ENCODE measurements around the gene DXO. TPM values are rescaled to one million over a fixed set of nuclear protein-coding genes. Genes with fewer than 3 reads are reported as not detected.
A peak's percentile ranks its signal among the peaks of the same experiment; 100 is the strongest.
"Not testable (repeated sequence)": the region's sequence is repeated elsewhere in the genome, so short reads cannot be mapped to it uniquely, and the experiment has no call there.

The DXO gene
- total and polyA plus RNA-seq, 11 donors, result 9.4 to 17.8 (median 12.8) TPM

- WGBS, 4 donors, result no CpG with 5 or more reads among the region's 5 CpGs
- H3K27ac ChIP-seq; H3K9me3 ChIP-seq; ATAC-seq; intact Hi-C loops (cut with DNase I); H3K4me1 ChIP-seq; H3K4me3 ChIP-seq; DNase-seq; H3K27me3 ChIP-seq: not testable (repeated sequence)
- peaks cover 0 to 18% (median 13%) of the 10 kb centered on the region in 9 donors for H3K36me3 ChIP-seq
Observed at GRCh38 chr6:31980998-31981397, 9.1 kb upstream of the DXO start.

DNA sequence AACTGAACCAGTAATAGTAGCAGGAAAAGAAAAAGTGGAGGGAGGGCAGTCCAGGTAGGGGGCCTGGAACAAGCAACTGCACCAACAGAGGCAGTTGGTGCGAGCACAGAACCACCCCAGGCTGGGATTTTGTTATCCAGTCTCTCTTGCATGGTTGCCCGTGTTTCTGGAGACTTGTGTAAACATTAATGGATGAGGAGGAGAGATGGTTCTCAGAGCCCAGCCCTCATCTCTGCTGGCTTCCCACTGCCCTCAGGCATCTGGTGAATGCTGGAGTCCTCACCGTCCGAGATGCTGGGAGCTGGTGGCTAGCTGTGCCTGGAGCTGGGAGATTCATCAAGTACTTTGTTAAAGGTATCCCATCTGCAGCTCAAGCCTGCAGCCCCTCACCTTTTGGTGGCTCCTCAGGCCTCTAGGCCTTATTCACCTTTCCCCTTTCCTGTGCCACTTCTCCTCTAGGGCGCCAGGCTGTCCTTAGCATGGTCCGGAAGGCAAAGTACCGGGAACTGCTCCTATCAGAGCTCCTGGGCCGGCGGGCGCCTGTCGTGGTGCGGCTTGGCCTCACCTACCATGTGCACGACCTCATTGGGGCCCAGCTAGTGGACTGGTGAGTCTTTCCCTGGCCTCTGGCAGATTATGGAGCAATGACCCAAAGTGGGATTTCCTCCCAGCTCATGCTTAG lies 8.4 kb upstream of the DXO start:
- H3K9me3 ChIP-seq; H3K4me3 ChIP-seq; H3K27me3 ChIP-seq; H3K4me1 ChIP-seq; H3K27ac ChIP-seq; intact Hi-C loops (cut with DNase I): not testable (repeated sequence)
- ATAC-seq (peak in 1 of 4 donors; percentile 18), DNase-seq (peak in 1 of 5 donors; percentile 19)
- H3K36me3 ChIP-seq, result peaks cover 0 to 18% (median 13%) of the 10 kb centered on the region in 9 donors
- 86 to 96% (median 91%) methylated on average over 2 to 13 of the region's 13 CpGs for WGBS, 4 donors

DNA sequence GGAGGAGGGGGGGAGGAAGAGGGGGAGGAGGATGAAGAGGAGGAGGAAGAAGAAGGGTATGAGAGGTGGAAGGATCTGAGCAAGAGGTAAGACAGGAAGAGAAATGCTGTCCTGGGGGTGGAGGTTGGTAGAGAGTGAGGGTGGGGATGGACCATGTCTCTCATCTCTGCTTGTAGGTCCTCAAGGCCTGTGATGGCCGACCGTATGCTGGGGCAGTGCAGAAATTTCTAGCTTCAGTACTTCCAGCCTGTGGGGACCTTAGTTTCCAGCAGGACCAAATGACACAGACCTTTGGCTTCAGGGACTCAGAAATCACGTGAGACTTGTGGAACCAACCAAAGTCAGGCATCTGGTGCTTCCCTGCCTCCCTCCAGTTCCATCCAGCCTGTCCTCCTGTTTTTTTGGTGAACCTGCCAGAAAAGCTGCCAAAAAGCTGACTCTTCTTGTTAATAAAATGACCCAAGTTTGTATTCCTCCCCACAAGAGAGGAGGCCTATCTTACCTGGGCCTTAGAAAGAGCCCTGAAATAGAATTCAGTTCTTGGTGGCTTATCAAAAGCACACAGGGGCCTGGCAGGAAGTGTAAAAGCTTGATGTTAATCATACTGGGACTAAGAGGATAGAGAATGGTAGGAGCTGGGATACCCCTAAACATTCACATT lies 7.4 kb upstream of the DXO start:
- Histone ChIP-seq H3K4me1 (no peaks in the 10 kb centered on the region), H3K27me3 (no peaks in the 10 kb centered on the region), H3K36me3 (peaks cover 0 to 21% (median 17%) of the 10 kb centered on the region in 9 donors), H3K9me3 (no peaks in the 10 kb centered on the region), H3K27ac (no peak overlapping the region), H3K4me3 (no peak overlapping the region)
- ATAC-seq, result no peak
- DNase-seq, result no peak
- no peak for TF ChIP-seq POLR2A (IDR thresholded peaks at IDR 0.05)
- TF ChIP-seq, protein P1, sequence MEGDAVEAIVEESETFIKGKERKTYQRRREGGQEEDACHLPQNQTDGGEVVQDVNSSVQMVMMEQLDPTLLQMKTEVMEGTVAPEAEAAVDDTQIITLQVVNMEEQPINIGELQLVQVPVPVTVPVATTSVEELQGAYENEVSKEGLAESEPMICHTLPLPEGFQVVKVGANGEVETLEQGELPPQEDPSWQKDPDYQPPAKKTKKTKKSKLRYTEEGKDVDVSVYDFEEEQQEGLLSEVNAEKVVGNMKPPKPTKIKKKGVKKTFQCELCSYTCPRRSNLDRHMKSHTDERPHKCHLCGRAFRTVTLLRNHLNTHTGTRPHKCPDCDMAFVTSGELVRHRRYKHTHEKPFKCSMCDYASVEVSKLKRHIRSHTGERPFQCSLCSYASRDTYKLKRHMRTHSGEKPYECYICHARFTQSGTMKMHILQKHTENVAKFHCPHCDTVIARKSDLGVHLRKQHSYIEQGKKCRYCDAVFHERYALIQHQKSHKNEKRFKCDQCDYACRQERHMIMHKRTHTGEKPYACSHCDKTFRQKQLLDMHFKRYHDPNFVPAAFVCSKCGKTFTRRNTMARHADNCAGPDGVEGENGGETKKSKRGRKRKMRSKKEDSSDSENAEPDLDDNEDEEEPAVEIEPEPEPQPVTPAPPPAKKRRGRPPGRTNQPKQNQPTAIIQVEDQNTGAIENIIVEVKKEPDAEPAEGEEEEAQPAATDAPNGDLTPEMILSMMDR (IDR thresholded peaks at IDR 0.05), result no peak
- intact Hi-C loops (cut with DNase I), result no loop called here
- WGBS, 4 donors, result 84 to 91% (median 86%) methylated on average over 3 of the region's 3 CpGs

DNA sequence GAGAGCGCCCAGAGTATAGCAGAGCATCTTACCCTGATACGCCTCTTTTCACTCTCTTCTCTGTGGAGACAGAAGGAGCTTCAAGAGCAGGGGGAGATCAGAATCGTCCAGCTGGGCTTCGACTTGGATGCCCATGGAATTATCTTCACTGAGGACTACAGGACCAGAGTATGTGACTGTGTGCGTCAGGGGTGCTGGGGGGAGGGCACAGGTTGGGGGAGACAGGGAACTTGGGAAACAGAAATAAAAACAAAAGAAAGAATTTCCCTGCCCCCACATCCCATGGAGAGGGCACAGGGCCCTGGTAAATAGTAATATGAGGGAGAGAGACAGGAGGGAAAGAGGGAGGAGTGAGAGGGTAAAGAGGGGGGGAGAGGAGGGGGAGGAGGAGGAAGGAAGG lies 6.9 kb upstream of the DXO start:
- intact Hi-C loops (cut with DNase I), result no loop called here
- ATAC-seq, result no peak

More for the DNA sequence above, 6.9 kb upstream of the DXO start:
- Histone ChIP-seq H3K36me3 (peaks cover 0 to 23% (median 18%) of the 10 kb centered on the region in 9 donors), H3K4me3 (no peak overlapping the region), H3K27ac (no peak overlapping the region), H3K4me1 (peaks cover 0 to 3% (median 0%) of the 10 kb centered on the region in 12 donors), H3K9me3 (no peaks in the 10 kb centered on the region), H3K27me3 (no peaks in the 10 kb centered on the region)
- TF ChIP-seq POLR2A (IDR thresholded peaks at IDR 0.05), result no peak
- TF ChIP-seq, protein P1 (IDR thresholded peaks at IDR 0.05), result no peak
- 82 to 95% (median 92%) methylated on average over 5 of the region's 5 CpGs for WGBS, 4 donors
- peak in 1 of 5 donors; percentile 4 for DNase-seq

All from heart left ventricle (tissue), 16 donors.